A172 (cell line): ENCODE results near the gene UNC93A. TPM values are rescaled to one million over a fixed set of nuclear protein-coding genes. Genes with fewer than 3 reads are reported as not detected.
"Not testable (repeated sequence)": the region's sequence is repeated elsewhere in the genome, so short reads cannot be mapped to it uniquely, and the experiment has no call there.

Source experiments
- DNase-seq: peaks from one replicate; pipeline ENCODE4 v3.0.0-alpha.2; 2015; ENCODE audit warnings: low spot score
- total RNA-seq: library from RNA; depleted of rRNA; stranded (reverse); fragments of >200 nt; shearing (Covaris generic); gene quantifications from 2 replicates; pipeline ENCODE4 v1.2.3, GENCODE V29; 2014

UNC93A gene
- total RNA-seq, 1 experiment from 2014 or later = not detected

GRCh38 chr6:167309355-167310192 lies 18.5 kb downstream of the UNC93A start:
- DNase-seq = not testable (repeated sequence)

- DNase-seq = no peak
These were observed 20.2 kb downstream of the UNC93A start for GRCh38 chr6:167311286-167311685.

DNA sequence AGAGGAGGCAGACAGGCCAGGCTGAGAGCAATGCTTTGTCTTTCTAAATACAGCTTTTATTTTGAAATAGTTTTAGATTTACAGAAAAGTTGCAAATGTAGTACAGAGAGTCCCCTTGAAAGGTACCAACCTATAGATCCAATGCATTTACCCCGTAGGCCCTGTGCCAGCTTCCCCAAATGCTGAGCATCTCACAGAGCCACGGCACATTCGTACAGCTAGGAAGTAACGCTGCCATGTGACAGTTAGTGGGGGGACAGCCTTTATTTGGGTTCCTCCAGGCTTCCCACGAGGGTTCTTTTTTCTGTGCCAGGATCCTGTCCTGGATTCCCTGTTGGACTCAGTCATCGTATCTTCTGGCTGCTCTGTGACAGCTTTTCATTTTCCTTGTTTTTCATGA lies 20.6 kb downstream of the UNC93A start:
- not testable (repeated sequence) for DNase-seq

DNA sequence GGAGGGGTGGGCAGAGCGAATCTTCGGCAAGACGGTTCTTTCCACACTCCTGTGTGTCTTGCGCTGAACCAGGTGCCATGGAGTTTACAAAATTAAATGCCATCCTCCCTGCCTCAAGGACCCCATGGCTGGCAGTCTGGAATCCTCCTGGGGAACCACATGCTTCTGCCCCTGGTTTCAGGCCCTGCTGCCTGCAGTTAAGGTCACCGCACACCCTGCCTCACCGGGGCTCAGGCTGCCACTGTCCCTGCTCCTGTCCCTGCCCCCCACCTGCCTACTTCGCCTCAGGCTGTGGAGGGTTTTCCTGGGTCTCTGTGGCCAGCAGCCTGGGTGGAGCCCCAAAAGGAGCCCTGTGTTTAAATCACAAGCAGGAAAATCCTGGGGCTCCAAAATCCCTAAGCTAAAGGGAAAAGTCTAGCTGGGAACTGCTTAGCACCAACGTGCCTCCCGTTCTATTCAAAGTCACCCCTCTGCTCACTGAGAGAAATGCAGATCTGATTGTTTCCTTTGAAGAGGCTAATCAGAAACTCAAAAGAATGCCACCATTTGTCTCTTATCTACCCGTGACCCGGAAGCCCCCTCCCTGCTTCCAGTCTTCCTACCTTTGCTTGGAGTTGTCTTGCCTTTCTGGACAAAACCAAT lies 23.2 kb downstream of the UNC93A start:
- no peak for DNase-seq

GRCh38 chr6:167317172-167317571 lies 26.1 kb downstream of the UNC93A start:
- no peak for DNase-seq

GRCh38 chr6:167318354-167318753 lies 27.2 kb downstream of the UNC93A start:
- peak; percentile 29 for DNase-seq

- DNase-seq = not testable (repeated sequence)
These were observed 27.7 kb downstream of the UNC93A start for GRCh38 chr6:167318856-167319255.

DNA sequence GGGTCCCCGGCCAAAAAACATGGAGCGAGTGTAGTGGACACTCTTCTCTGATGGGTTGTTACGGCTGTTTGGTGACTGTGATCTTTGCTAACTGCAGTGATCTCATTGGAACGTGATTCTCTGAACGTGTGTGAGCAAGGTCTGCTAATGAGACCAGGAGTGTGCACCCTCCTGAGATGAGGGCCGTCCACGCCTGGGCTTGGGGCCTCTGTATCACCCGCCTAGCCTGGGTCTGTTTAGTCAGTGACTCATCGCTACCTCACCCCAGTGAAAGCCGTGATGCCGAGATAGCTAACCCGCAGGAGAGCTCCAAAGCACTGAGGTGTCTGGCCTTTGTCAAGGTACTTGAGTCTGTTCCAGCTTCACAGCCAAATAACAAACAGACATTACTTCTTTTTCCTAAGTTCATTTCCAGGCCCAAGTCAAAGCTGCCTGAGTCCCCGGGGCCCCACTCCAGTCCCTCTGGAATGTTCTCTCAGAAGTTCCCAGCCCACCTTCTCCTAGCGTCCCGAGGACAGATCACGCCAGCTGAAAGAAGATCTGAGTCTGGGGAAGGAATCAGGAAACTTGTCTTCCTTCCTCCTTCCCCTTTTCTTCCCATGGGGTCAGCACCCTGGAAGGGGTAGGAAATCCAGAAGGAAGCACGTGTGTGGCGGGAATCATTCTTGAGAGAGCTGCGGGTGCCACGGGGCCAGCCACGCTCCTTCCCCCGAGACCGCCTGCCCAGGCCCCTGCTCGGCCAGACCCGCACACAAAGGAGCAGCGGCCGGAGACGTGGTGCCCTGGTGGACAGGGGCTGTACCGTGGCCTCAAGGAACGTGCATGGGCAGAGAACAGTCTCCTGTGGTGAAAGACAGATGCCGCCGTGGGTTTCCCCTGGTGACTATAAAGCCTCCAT lies 29.0 kb downstream of the UNC93A start:
- peak; percentile 79 for DNase-seq

DNA sequence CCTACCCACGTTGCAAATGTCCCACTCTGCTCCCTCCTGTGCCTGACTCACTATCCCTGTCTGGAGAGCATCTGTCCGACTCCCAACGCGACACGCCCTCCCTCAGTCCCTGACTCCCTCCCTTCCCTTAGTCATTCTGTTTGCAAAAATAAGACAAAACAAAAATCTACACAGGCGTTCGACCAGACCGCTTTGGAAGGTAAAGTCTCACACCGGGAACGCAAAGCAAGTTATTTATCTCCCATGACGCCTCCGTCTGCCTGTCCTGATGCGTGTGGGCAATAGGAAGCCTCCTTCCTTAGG lies 29.6 kb downstream of the UNC93A start:
- DNase-seq = peak; percentile 49

DNA sequence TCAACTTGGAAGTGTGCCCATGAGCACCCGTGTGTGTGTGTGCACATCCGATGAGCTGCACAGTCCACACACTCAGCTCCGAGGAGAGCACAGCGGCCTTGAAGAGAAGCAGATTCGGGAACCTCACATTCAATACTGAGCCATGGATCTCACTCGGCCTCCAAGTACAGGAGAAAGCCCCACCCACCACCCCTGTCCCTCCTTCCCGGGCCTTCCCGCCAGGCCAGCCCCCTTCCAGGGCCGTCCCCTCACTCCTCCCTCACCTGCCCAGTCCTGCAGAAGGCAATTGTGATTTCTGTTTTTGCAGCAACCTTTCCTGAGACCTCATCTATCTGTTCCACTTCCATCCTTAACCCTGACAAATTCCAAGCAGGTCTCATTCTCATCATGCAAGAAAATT lies 30.1 kb downstream of the UNC93A start:
- not testable (repeated sequence) for DNase-seq

DNA sequence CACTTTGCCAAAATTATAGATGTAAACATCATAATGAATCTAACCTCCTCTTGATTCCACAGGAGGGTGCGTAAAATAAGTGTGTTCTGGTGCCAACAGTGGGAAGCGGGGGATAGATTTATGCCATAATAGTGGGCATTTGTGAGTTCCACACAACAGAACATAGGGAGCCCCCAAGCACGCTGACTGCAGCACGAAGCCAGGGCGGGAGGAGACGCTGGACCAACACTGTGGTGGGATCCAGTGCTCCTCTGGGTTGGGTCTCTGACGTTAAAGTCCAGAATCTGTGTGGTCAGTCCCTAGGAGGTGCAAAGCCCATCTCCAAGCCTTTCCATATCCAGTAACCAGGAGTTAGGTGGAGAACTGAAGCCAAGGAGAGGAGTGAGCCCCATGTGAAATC lies 32.0 kb downstream of the UNC93A start:
- DNase-seq = no peak

GRCh38 chr6:167324111-167324510 lies 33.0 kb downstream of the UNC93A start:
- DNase-seq = no peak

- DNase-seq = no peak
These were observed 34.7 kb downstream of the UNC93A start for GRCh38 chr6:167325766-167326165.

GRCh38 chr6:167327391-167327790 lies 36.3 kb downstream of the UNC93A start:
- no peak for DNase-seq

DNA sequence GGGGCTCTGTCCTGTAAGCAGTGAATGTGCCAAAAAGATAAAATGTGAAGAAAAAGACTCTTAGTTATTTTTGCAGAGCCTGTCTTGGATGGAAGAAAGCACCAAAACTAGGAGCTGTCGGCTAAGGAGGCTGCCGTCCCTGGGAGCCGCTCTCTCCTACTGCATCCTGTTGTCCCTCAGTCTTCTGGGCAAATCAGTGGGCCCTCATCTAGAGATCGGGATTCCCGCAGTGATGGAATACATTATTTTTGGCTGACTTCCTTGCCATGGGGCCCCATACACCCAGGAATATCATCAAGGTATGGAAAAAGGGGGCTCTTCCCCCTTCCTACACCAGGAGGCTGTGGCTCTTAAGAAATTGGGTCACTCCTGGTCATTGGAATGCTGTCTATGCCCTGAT lies 37.0 kb downstream of the UNC93A start:
- DNase-seq = no peak

DNA sequence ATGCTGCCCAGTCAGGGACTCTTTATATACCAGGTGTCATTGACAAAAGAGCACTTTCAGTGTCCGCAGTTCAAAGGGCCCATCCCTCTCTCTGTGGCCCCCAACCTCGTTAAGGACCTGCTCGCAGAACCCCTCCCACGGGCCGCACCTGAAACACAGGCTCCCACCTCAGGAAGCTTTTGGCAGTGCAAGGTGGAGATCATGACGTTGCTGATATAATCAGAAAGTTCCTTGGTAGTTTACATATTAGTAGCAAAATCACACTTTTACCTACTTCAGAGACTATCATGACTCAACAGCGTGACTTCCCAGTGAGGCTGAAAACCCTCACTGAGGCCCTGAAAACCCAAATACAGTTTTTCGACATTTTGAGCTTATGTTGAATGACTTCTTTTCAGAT lies 37.9 kb downstream of the UNC93A start:
- DNase-seq = no peak

DNA sequence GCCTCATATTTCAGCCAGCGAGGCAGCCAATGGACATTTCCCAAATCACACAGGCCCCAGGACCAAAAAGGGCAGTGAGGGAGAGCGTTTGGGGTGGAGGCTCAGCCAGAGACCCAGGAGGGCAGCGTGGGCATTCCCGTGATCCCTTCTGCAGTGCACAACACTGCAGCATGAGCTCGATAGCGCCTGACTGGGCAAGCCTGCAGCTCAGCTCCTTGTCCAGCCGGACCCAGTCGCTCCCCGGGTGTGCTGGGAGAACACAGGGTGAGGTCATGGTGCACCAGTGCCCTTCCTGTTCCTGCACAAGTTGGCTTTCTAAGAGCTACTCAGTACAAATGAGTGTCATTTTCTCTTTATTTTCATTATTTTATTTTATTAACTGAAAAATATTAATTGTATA lies 39.6 kb downstream of the UNC93A start:
- DNase-seq = no peak

DNA sequence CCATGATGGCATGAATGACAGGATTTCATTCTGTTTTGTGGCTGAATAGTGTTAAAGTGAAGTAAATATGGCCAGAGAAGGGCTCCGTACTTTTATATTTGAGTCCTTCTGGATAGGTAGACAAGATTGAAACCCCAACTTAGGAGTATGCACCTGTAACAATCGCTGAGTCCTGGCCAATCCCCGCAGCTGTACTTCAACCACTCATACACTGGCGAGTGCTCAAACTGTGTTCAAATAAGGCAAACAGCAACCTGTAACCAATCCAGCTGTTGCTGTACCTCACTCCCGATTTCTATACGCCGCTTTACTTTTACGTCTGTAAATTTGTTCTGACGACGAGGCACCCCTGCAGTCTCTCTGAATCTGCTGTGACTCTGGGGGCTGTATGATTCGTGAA lies 40.5 kb downstream of the UNC93A start:
- DNase-seq = no peak

DNA sequence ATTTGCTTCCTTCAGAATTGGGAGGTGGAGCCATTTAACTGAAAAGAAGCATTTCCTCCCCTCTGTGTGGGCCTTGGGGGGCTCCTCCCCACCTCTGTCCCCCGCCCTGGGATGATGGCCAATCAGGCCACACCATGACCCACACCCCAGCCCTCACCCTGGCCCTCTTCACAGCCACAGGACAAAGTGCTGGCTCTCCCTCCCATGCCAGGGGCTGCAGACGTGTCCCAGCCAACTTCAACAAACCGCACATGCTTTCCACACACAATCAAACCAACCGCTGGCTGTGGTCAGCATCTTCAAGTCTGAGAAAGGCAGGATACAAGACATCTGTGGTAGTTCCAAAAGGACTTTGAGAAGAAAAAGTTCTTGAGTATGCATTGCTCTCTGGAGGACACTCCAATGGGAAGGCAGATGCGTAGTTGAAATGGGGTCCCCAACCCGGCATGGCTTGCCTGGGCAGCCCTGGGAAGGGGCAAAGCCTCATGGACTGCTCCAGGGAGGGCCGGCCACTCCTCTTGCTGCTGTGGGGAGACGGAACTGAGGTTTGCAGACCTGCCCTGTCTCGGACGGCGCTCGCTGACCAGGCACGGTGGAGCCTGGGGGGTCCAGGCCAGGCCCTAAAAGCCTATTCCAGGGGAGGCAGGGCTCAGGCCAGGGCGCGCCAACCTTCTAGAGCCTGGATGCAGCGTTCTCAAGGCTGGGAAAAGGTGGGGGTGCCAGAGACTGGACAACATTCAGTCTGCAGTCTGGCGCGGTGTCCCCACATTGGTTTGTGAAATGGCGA lies 45.9 kb downstream of the UNC93A start:
- no peak for DNase-seq

DNA sequence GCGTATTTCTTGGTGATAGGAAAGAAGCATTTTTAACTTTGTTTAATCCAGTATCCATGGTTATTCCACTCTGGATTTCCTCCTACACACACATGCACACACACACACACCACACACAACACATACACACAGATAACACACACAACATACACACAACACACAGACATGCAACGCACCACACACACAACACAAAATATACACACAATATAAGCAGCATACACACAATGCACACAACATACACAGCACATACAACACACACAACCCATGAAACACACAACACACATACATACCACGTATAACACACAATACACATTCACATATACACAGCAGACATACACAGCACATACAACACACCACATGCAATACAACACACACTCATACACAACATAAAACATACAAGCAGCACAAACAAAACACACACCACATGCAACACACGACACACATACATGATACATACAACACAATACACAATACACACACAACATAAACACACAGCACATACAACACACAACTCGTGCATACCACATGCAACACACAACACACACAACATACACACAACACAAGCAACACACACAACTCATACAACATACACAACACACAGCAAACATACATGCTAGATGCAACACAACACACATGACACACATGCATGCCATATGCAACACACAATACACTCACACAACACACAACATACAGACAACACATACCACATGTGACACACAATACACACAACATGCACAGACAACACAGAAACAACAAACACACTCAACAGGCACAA lies 46.7 kb downstream of the UNC93A start:
- no peak for DNase-seq

GRCh38 chr6:167338541-167339117 lies 47.5 kb downstream of the UNC93A start:
- DNase-seq = no peak
